Urinary bladder (tissue), 4 donors: Measurements from ENCODE around the gene MID1. TPM values are rescaled to one million over a fixed set of nuclear protein-coding genes. Genes with fewer than 3 reads are reported as not detected.

Experiments used
- DNase-seq: peaks from one replicate; pipeline ENCODE4 v3.0.0-alpha.2; 2015; ENCODE audit errors: extremely low spot score
- H3K27ac ChIP-seq: one replicate; pipeline ENCODE4 v1.5.1; 2013; ENCODE audit warnings: low read depth, mild to moderate bottlenecking, moderate library complexity
- H3K36me3 ChIP-seq: one replicate; pipeline ENCODE4 v1.6.1; 2013; ENCODE audit warnings: mild to moderate bottlenecking, moderate library complexity; ENCODE audit not compliant: insufficient read depth
- H3K4me1 ChIP-seq: one replicate; pipeline ENCODE4 v1.6.1; 2013; ENCODE audit warnings: mild to moderate bottlenecking, moderate library complexity; ENCODE audit not compliant: insufficient read depth
- H3K4me3 ChIP-seq: one replicate; pipeline ENCODE4 v1.5.1; 2013; ENCODE audit warnings: low read depth, low read length
- WGBS: extraction: QIAGEN DNeasy Blood & Tissue Kit; methylation state at CpG from one replicate; pipeline ENCODE4 v1.1.7; 2013; 5-methylcytosine and 5-hydroxymethylcytosine counted together
- polyA plus RNA-seq: library from polyadenylated mRNA; stranded (reverse); fragments of 200-250 nt; gene quantifications from one replicate; pipeline ENCODE4 v1.2.3, GENCODE V29; 2013
- total RNA-seq: library from RNA; depleted of rRNA; stranded (reverse); fragments of >200 nt; gene quantifications from one replicate; pipeline ENCODE4 v1.2.3, GENCODE V29; 2014
- donor health status: healthy with polysubstance abuse.
- donor health status: healthy.

The MID1 gene
- total and polyA plus RNA-seq, 2 donors = 12.0 to 47.3 TPM

DNA sequence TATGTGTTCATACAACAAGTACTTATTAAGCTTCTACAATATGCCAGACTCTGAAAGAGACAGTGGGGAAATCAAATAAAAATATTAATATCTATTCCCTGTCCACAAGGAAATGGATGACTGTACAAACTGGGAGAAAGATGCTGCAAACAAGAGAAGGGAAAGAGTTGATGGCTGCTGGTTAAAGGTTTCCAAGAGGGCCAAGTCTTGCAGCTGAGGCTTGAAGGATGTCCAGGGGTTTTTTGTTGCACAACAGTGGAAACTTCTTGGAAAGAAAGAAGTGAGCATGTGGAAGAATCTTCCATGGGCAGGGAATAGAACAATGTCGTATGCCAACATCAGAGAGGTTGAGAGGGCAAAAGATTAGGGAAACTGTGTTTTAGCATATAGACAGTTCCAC lies 95.8 kb downstream of the MID1 start:
- Histone ChIP-seq H3K27ac (no peak overlapping the region), H3K4me3 (no peak overlapping the region), H3K4me1 (no peaks in the 10 kb centered on the region), H3K36me3 (no peaks in the 10 kb centered on the region)
- no peak for DNase-seq
- 73% methylated on average over 1 of the region's 1 CpG for WGBS

DNA sequence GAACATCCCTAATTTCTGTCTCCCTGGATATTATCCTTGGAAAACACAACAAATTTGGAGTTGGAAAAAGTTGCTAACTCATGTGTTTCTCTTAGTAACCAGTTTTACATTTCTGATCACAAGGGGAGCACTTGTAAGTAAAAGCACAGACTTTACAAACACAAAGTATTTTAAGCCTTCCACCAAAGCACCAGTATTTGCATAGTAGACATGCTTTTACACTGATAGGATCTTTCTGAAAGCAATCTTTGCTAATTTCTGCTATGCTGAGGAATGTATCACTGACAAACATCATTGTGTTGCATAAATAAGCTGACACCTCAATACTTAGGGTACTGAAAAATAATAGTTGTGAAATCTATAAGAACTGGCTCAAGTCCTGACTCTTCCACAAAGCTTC lies 100.6 kb downstream of the MID1 start:
- no peaks in the 10 kb centered on the region for H3K4me1 ChIP-seq
- no peak for DNase-seq
- H3K27ac ChIP-seq = no peak overlapping the region
- no peaks in the 10 kb centered on the region for H3K36me3 ChIP-seq
- H3K4me3 ChIP-seq = no peak overlapping the region

DNA sequence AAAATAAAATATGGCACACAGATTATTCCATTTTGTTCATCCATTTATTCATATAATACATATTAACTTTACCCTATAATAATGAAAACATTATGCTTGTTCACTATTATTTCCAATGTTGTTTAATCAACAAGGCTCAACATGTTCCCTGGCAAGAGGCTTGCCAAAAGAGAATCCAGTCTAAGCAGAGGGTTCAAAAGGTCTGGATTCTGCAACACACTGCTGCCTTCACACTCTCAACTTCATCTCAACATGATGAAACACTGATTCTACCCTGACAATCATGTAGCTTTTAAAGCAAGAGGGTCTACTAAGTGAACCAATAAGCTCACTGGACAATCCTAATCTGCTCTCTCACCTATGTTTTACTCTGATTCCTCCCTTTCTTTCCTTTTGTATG lies 101.1 kb downstream of the MID1 start:
- no peak overlapping the region for H3K27ac ChIP-seq
- H3K4me3 ChIP-seq = no peak overlapping the region

DNA sequence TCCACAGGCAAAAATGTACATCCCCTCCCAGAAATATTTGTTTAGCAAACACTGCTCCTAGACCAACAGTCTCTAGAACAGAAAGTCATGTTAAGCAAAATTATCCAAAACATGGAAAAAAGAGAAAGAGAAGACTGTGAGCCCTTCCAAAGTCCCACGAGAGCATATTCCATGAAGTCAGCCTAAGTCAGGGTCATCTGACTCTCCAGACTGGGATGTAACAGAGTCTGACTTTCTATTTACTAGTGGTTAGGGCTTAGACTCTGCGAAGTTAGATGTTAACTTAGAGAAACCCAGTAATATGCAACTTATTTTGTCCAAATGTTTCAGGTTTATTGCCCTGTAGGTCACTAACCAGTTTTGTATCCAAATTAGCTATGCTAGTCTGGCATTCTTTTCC lies 102.3 kb downstream of the MID1 start:
- H3K4me1 ChIP-seq = no peaks in the 10 kb centered on the region
- no peak overlapping the region for H3K4me3 ChIP-seq
- 41% methylated on average over 2 of the region's 2 CpGs for WGBS
- DNase-seq = no peak
- H3K36me3 ChIP-seq = no peaks in the 10 kb centered on the region
- H3K27ac ChIP-seq = no peak overlapping the region

More for the DNA sequence above, 101.1 kb downstream of the MID1 start:
- no peak for DNase-seq
- no peaks in the 10 kb centered on the region for H3K36me3 ChIP-seq
- H3K4me1 ChIP-seq = no peaks in the 10 kb centered on the region

DNA sequence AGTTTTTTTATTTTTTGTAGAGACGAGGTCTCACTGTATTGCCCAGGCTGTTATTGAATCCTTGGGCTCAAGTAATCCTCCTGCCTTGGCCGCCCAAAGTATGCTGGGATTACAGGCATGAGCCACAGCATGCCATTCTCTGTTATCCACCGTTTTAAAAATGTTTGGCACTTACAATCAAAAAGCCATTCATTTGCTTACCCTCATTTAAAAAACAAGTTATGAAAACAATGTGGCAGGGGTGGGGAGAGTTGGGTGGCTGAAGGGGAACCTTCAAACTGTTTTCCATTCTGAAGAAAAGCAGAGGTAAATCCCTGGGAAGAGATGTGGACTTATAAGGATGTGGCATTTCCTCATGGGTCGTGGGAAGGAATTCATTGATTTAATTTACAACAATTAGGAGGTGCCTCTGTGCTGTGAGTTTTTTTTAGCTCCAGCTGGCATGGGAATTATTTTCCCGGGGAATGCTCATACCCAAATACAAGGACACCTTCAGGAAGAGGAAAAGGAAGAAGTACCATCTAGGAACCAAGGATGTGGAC lies 103.5 kb downstream of the MID1 start:
- no peak for DNase-seq
- H3K4me1 ChIP-seq = no peaks in the 10 kb centered on the region
- H3K4me3 ChIP-seq = no peak overlapping the region
- H3K36me3 ChIP-seq = no peaks in the 10 kb centered on the region
- H3K27ac ChIP-seq = no peak overlapping the region
- WGBS = 53% methylated on average over 5 of the region's 5 CpGs

DNA sequence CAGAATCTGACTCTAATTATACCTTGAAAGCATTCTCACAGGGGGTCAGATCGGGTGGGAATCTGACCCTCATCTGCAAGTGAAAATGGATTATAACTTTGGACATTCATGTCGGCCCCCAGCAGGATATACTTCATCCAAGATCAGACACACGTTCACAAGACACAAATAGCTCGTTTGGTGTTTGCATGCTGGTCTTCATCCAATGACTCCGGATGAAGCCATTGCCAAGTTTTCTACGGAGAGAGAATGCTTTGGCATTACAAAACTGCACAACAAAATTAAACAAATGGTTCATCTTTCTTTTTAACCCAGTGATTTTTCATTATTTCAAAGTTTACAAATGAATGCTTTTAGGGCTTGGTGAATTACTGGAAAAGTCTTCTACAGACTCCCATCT lies 105.5 kb downstream of the MID1 start:
- 19% methylated on average over 6 of the region's 6 CpGs for WGBS
- DNase-seq = no peak
- H3K27ac ChIP-seq = no peak overlapping the region
- H3K4me1 ChIP-seq = no peaks in the 10 kb centered on the region
- no peaks in the 10 kb centered on the region for H3K36me3 ChIP-seq
- H3K4me3 ChIP-seq = no peak overlapping the region

DNA sequence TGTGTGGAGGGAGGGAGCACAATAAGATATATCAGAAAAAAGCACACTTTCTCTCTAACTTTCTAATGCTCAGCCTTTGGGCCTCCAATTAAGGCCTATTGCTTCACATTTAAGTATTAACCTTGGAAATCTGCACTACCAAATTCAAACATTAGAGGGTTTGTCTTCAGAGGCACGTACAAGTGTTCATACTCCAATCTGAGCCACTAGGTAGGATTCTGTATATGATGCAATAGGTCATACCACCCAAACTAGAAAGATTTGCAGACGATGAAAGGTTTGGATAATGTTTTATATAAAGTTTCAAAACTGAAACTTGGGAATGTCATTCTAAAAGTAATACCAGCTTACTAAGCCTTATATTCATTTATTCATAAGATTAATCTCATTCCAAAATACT lies 106.4 kb downstream of the MID1 start:
- Histone ChIP-seq H3K4me3 (no peak overlapping the region), H3K27ac (no peak overlapping the region), H3K36me3 (no peaks in the 10 kb centered on the region), H3K4me1 (no peaks in the 10 kb centered on the region)
- WGBS = 73% methylated on average over 2 of the region's 2 CpGs
- no peak for DNase-seq

DNA sequence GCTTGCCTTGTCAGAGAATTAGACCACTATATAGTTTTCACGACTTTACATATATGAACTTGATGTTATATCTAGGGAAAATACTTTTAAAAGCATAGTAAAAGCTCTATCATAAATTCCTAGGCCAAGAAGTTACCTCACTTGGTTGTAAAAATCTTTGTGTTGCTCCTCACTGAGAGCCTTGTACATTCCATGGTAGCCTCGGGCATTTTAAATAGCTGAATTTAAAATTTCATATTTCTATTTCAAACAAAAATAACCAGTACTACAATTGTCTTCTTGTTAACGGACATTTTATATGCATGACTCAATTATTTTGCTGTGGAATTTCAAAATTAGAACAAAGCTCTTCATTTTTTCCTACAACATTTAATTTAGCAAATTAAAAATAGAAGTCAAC lies 107.6 kb downstream of the MID1 start:
- H3K4me3 ChIP-seq = no peak overlapping the region
- DNase-seq = no peak
- no peak overlapping the region for H3K27ac ChIP-seq
- WGBS = 70% methylated on average over 3 of the region's 3 CpGs
- no peaks in the 10 kb centered on the region for H3K36me3 ChIP-seq
- H3K4me1 ChIP-seq = no peaks in the 10 kb centered on the region

DNA sequence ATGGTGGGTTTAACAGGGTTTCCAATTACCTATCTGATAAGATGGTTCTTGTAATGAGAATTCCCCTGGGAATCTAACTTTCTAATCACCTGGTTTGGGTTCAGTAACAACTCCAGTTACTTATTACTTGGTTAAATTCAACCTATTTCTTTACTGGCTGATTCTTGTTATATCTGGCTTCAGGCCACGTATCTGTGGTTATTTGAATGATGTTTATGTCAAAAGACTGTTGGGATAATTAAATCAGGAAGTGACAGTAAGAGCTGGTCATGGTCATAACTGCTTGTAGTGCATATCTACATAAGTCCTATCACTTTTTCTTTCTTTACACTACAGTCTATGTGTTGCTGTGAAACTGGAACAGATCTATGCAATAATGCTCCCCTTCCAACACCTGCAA lies 108.1 kb downstream of the MID1 start:
- WGBS = 53% methylated on average over 1 of the region's 1 CpG
- Histone ChIP-seq H3K4me3 (no peak overlapping the region), H3K27ac (no peak overlapping the region), H3K4me1 (no peaks in the 10 kb centered on the region), H3K36me3 (no peaks in the 10 kb centered on the region)
- DNase-seq = no peak

DNA sequence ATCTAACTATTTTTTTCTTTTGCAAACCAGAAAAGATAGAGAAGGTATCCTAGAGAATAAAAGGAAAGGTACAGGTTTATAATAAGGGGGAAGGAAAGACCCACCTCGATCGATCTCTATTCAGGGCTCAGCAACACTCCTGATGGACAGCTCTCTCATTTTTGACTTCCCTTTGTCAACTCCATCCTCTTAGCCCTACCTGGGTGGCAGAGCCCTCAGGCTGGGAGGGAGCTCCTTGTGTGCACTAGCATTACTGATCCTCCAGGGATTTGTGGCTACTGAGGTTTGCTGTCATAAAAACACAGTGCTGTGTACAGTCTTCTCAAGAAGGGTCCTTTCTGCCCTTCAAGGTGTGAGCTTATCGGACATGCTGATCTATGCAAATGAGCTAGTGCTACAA lies 111.0 kb downstream of the MID1 start:
- no peaks in the 10 kb centered on the region for H3K36me3 ChIP-seq
- H3K4me1 ChIP-seq = no peaks in the 10 kb centered on the region
- no peak for DNase-seq
- 81% methylated on average over 3 of the region's 3 CpGs for WGBS
- no peak overlapping the region for H3K27ac ChIP-seq
- H3K4me3 ChIP-seq = no peak overlapping the region

DNA sequence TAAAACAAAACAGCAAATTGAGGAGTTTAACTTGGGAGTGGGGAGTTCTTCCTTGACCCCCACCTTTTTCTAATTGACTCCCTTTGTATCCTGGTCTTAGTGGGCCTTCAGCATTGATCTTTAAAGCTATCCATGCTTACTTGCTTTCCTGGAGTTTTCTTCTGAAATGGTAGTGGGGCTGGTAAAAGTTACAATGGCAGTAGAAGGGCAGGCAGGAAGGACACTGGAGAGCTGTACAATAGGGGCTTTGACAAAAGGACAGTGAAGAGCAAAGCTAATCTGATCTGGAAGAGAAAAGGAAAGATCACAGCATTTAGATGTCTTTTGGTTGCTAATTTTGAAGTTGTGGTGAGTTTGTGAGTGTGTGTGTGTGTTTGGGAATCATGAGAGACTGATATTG lies 111.5 kb downstream of the MID1 start:
- H3K4me3 ChIP-seq = no peak overlapping the region
- H3K36me3 ChIP-seq = no peaks in the 10 kb centered on the region
- no peak overlapping the region for H3K27ac ChIP-seq
- no peaks in the 10 kb centered on the region for H3K4me1 ChIP-seq
- no peak for DNase-seq

DNA sequence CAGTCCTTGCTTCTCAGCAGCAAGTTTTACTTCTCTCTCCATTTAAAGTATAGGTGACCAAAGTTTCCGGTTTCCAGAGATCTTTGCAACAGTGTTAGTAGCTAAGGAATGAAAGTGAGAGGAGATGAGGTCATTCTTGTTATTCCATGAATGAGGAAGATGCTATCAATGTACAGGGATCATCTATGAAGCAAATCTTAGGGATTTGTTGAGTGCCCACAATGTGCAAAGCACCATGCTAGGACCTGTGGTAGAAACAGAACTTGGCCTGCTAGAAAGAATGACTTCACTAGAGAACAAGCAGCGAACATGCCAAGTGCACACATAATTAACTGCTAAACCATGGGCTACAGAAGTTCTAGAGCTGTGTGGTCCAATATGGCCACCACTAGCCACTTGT lies 112.5 kb downstream of the MID1 start:
- Histone ChIP-seq H3K36me3 (no peaks in the 10 kb centered on the region), H3K27ac (no peak overlapping the region), H3K4me3 (no peak overlapping the region), H3K4me1 (no peaks in the 10 kb centered on the region)
- DNase-seq = no peak
- 75% methylated on average over 2 of the region's 2 CpGs for WGBS

DNA sequence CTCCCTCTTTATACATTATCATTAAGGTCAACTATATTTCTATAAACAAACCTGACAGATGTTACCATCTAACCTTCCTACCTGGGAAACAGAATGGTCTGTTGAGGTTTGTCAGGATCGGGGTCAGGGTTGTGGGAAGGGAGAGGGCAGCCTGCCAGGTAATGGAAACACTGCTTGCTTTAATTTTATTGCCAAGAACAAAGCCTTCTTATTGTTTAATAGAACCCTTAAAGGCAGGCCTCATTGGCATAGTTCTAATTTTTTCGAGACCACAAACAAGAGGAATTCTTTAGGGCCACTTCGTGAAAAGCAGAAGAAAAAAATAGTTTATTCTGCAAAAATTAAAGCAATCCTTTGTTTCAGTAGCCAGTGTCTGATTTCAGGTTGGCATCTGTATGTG lies 113.2 kb downstream of the MID1 start:
- 38% methylated on average over 3 of the region's 3 CpGs for WGBS
- Histone ChIP-seq H3K4me1 (no peaks in the 10 kb centered on the region), H3K4me3 (no peak overlapping the region), H3K36me3 (no peaks in the 10 kb centered on the region), H3K27ac (no peak overlapping the region)
- no peak for DNase-seq

DNA sequence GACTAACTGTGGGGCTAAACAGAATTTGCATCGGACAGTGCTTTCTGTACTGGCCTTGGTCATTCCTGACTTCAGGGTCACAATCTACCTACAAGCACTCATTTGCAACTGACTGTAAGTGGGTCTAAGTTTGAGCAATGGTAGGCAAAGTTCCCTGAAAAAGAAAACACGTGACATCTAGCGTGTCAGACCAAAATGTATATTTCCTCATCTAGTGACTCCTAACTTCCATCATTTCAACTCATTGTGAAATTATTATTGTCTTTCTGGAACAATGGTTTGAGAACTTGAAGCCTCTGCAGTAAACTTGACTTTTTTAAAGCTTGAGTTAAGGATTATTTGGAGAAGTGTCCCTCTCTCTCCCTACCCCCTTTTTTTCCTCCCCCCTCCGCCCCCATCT lies 113.6 kb downstream of the MID1 start:
- H3K36me3 ChIP-seq = no peaks in the 10 kb centered on the region
- no peak overlapping the region for H3K4me3 ChIP-seq
- 90% methylated on average over 4 of the region's 4 CpGs for WGBS
- DNase-seq = no peak
- no peak overlapping the region for H3K27ac ChIP-seq
- H3K4me1 ChIP-seq = no peaks in the 10 kb centered on the region

DNA sequence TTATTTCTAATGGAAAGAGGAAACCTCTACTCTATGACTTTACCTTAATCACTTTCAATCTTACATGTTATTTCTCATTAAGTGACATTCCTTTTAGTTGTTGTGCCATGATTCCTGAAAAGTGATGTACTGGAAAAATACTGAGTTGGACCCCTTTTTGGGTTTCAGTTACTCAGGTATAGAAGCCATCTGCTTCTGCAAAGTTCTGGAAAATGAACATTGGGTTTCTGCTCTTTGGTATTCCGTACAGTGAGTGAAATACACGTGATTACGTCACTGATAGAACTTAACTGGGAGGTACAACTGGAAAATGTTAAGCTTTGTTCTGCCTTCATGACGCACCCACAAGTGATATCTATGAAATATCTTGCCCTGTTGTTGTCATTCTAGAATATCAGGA lies 114.7 kb downstream of the MID1 start:
- Histone ChIP-seq H3K4me3 (no peak overlapping the region), H3K27ac (no peak overlapping the region), H3K4me1 (no peaks in the 10 kb centered on the region), H3K36me3 (no peaks in the 10 kb centered on the region)
- 91% methylated on average over 4 of the region's 4 CpGs for WGBS
- DNase-seq = no peak
